H1 (cell line): ENCODE results near the gene CDK5. TPM values are rescaled to one million over a fixed set of nuclear protein-coding genes. Genes with fewer than 3 reads are reported as not detected.

ENCODE experiments used
- CTCF ChIA-PET: fragments of 300-600 bp; sonication (Branson Sonifier 250); formaldehyde crosslinking; loops from one replicate; lab custom pipeline; 2021; ENCODE audit not compliant: partially characterized antibody; lab: Charles Lee
- POLR2A ChIA-PET: fragments of 300-600 bp; sonication (Branson Sonifier 250); formaldehyde crosslinking; loops from one replicate; lab custom pipeline; 2021; ENCODE audit warnings: inconsistent platforms; ENCODE audit not compliant: partially characterized antibody; lab: Charles Lee
- DNase-seq, 2 experiments: peaks; one replicate each; pipeline versions ENCODE4 v3.0.0 to v3.0.0-alpha.2; 2010 to 2022; ENCODE audit warnings: low spot score in 2 of 2, low read depth in 1 of 2, mixed read lengths in 1 of 2
- FAIRE-seq: peaks from 2 replicates; lab custom pipeline; 2011; peaks lifted over from hg19 to GRCh38; lab: Jason Lieb, UNC
- H2AFZ ChIP-seq: 2 replicates; pipeline ENCODE4 v1.8.1; 2012; ENCODE audit warnings: low read length, inconsistent platforms
- H2AK5ac ChIP-seq: 2 replicates; pipeline ENCODE4 v1.6.1; 2013; ENCODE audit warnings: low read depth, low read length
- H2BK120ac ChIP-seq: replicated peaks from 2 replicates; pipeline ENCODE3; 2013; ENCODE audit warnings: low read depth, low read length, inconsistent platforms
- H2BK12ac ChIP-seq: 2 replicates; pipeline ENCODE4 v1.6.1; 2013; ENCODE audit warnings: low read depth, low read length
- H2BK15ac ChIP-seq: 2 replicates; pipeline ENCODE4 v1.6.1; 2013; ENCODE audit warnings: low read length
- H2BK20ac ChIP-seq: 2 replicates; pipeline ENCODE4 v1.6.1; 2013; ENCODE audit warnings: low read length
- H2BK5ac ChIP-seq: 2 replicates; pipeline ENCODE4 v1.6.1; 2013; ENCODE audit warnings: low read depth, low read length
- H3K14ac ChIP-seq: 2 replicates; pipeline ENCODE4 v1.6.1; 2013; ENCODE audit warnings: inconsistent platforms; ENCODE audit not compliant: insufficient read length
- H3K18ac ChIP-seq: 2 replicates; pipeline ENCODE4 v1.6.1; 2013; ENCODE audit warnings: low read length; ENCODE audit errors: extremely low read depth
- H3K23ac ChIP-seq: 2 replicates; pipeline ENCODE4 v1.6.1; 2013; ENCODE audit warnings: inconsistent platforms; ENCODE audit not compliant: insufficient read length
- H3K23me2 ChIP-seq: 2 replicates; pipeline ENCODE4 v1.6.1; 2013; ENCODE audit warnings: low read depth, low read length
- H3K27ac ChIP-seq: 2 replicates; pipeline ENCODE4 v1.6.1; 2011; ENCODE audit warnings: low read depth, low read length, inconsistent platforms
- H3K27me3 ChIP-seq, 4 experiments: replicated peaks in 1 of 4; 1 replicate in 1 of 4; 2 replicates in 3 of 4; pipeline versions ENCODE4 v1.6.1 to v1.8.1; 2011 to 2013; ENCODE audit warnings: low read length in 3 of 4, mild to moderate bottlenecking in 3 of 4, inconsistent platforms in 2 of 4, mixed read lengths in 2 of 4, moderate library complexity in 1 of 4; ENCODE audit not compliant: control insufficient read depth in 3 of 4, insufficient read depth in 3 of 4; ENCODE audit errors: extremely low read depth in 1 of 4
- H3K36me3 ChIP-seq, 4 experiments: 2 replicates each; pipeline versions ENCODE4 v1.6.1 to v1.8.1; 2011 to 2013; ENCODE audit warnings: mild to moderate bottlenecking in 4 of 4, low read length in 3 of 4, moderate library complexity in 2 of 4, control low read depth in 1 of 4, inconsistent platforms in 1 of 4; ENCODE audit not compliant: insufficient read depth in 4 of 4, control insufficient read depth in 2 of 4
- H3K4ac ChIP-seq: replicated peaks from 2 replicates; pipeline ENCODE3; 2013; ENCODE audit warnings: low read length, low read depth, mixed read lengths, inconsistent platforms; ENCODE audit not compliant: insufficient read length
- H3K4me1 ChIP-seq, 4 experiments: replicated peaks in 1 of 4; 1 replicate in 1 of 4; 2 replicates in 3 of 4; pipeline versions ENCODE4 v1.6.1 to v1.8.1; 2011 to 2013; ENCODE audit warnings: low read length in 3 of 4, inconsistent platforms in 2 of 4, mixed read lengths in 1 of 4; ENCODE audit not compliant: insufficient read depth in 4 of 4, control insufficient read depth in 3 of 4
- H3K4me2 ChIP-seq, 2 experiments: 2 replicates each; pipeline versions ENCODE4 v1.6.1 to v1.8.1; 2011 to 2013; ENCODE audit warnings: low read depth in 2 of 2, low read length in 2 of 2, control low read depth in 1 of 2, inconsistent platforms in 1 of 2, mild to moderate bottlenecking in 1 of 2; ENCODE audit not compliant: insufficient read depth in 1 of 2
- H3K4me3 ChIP-seq, 4 experiments: fragments of 200-600, 300-600 bp in 1 of 4; sonication (generic), shearing (Covaris generic), sonication (Bioruptor Twin) in 1 of 4; 2 replicates each; pipeline versions ENCODE4 v1.5.1 to v1.8.1; 2011 to 2016; ENCODE audit warnings: low read length in 4 of 4, low read depth in 3 of 4, control low read depth in 2 of 4, inconsistent platforms in 2 of 4, mild to moderate bottlenecking in 2 of 4, mixed read lengths in 1 of 4, moderate library complexity in 1 of 4; ENCODE audit not compliant: insufficient read depth in 2 of 4; ENCODE audit errors: extremely low read depth in 1 of 4
- H3K56ac ChIP-seq: replicated peaks from 2 replicates; pipeline ENCODE3; 2013; ENCODE audit warnings: low read depth, mild to moderate bottlenecking, mixed read lengths, low read length, inconsistent platforms; ENCODE audit not compliant: insufficient read length
- H3K79me1 ChIP-seq: 2 replicates; pipeline ENCODE4 v1.6.1; 2013; ENCODE audit warnings: low read depth, low read length, control low read depth
- H3K79me2 ChIP-seq, 2 experiments: 2 replicates each; pipeline versions ENCODE4 v1.6.1 to v1.8.1; 2012 to 2013; ENCODE audit warnings: low read length in 2 of 2, mild to moderate bottlenecking in 2 of 2, inconsistent platforms in 1 of 2; ENCODE audit not compliant: insufficient read depth in 2 of 2, control insufficient read depth in 1 of 2
- H3K9ac ChIP-seq, 4 experiments: replicated peaks in 1 of 4; 1 replicate in 1 of 4; 2 replicates in 3 of 4; pipeline versions ENCODE4 v1.6.1 to v1.8.1; 2011 to 2013; ENCODE audit warnings: low read depth in 3 of 4, low read length in 3 of 4, control low read depth in 2 of 4, mild to moderate bottlenecking in 2 of 4, moderate library complexity in 2 of 4, inconsistent platforms in 1 of 4; ENCODE audit errors: extremely low read depth in 1 of 4
- H3K9me3 ChIP-seq, 2 experiments: 2 replicates each; pipeline versions ENCODE4 v1.6.1 to v1.8.1; 2012 to 2013; ENCODE audit warnings: mild to moderate bottlenecking in 2 of 2, moderate library complexity in 2 of 2, control low read depth in 1 of 2, inconsistent platforms in 1 of 2, low read depth in 1 of 2, low read length in 1 of 2, mixed read lengths in 1 of 2; ENCODE audit not compliant: insufficient read depth in 2 of 2
- H4K20me1 ChIP-seq, 2 experiments: replicated peaks in 1 of 2; 2 replicates each; pipeline versions ENCODE3 to v1.8.1; 2011 to 2013; ENCODE audit warnings: inconsistent platforms in 2 of 2, low read length in 2 of 2, mild to moderate bottlenecking in 1 of 2; ENCODE audit not compliant: insufficient read depth in 2 of 2, control insufficient read depth in 1 of 2
- H4K5ac ChIP-seq: 2 replicates; pipeline ENCODE4 v1.6.1; 2013; ENCODE audit warnings: low read length, low read depth, mixed read lengths, inconsistent platforms; ENCODE audit not compliant: insufficient read length
- H4K8ac ChIP-seq: 2 replicates; pipeline ENCODE4 v1.8.0; 2013; ENCODE audit warnings: mild to moderate bottlenecking, moderate library complexity, low read length, inconsistent platforms; ENCODE audit not compliant: insufficient read depth; ENCODE audit errors: extremely low read depth
- H4K91ac ChIP-seq: replicated peaks from 2 replicates; pipeline ENCODE3; 2013; ENCODE audit warnings: low read length, mixed read lengths, inconsistent platforms; ENCODE audit not compliant: insufficient read length
- ASH2L ChIP-seq: fragments of 200-600, 300-600 bp; sonication (generic); IDR thresholded peaks from one replicate; pipeline ENCODE4 v1.7.1; 2017; ENCODE audit warnings: low read length
- CEBPB ChIP-seq: IDR thresholded peaks from 2 replicates; pipeline ENCODE4 v1.6.1; 2012; ENCODE audit warnings: low read depth, low read length
- CHD1 ChIP-seq: IDR thresholded peaks from 2 replicates; pipeline ENCODE4 v1.6.1; 2012; ENCODE audit warnings: low read depth, low read length, improper control_type of control experiment
- CTBP2 ChIP-seq: IDR thresholded peaks from 2 replicates; pipeline ENCODE4 v1.7.0; 2011; ENCODE audit warnings: borderline replicate concordance, mild to moderate bottlenecking, moderate library complexity, mixed read lengths, low read length; ENCODE audit not compliant: insufficient read depth, insufficient read length
- HDAC2 ChIP-seq, 2 experiments: fragments of 300-600 bp in 1 of 2; sonication (generic) in 1 of 2; IDR thresholded peaks; 2 replicates each; pipeline ENCODE4 v1.6.1; 2011 to 2012; ENCODE audit warnings: low read depth in 2 of 2, low read length in 2 of 2, mild to moderate bottlenecking in 2 of 2, moderate library complexity in 2 of 2, borderline replicate concordance in 1 of 2, inconsistent platforms in 1 of 2
- NANOG ChIP-seq: IDR thresholded peaks from 2 replicates; pipeline ENCODE4 v1.6.1; 2011; ENCODE audit warnings: low read length, low read depth, mild to moderate bottlenecking, inconsistent platforms; ENCODE audit not compliant: insufficient read depth, poor library complexity, severe bottlenecking
- NRF1 ChIP-seq: IDR thresholded peaks from 2 replicates; pipeline ENCODE4 v1.6.1; 2011; ENCODE audit warnings: mild to moderate bottlenecking, low read depth, low read length, improper control_type of control experiment
- PHF8 ChIP-seq: fragments of 200-600 bp; sonication (generic); conservative IDR thresholded peaks from 2 replicates; pipeline ENCODE4 v1.7.1; 2012; ENCODE audit warnings: low read depth, mild to moderate bottlenecking, inconsistent platforms, low read length, moderate library complexity
- RAD21 ChIP-seq, 2 experiments: IDR thresholded peaks in 1 of 2; conservative IDR thresholded peaks in 1 of 2; 2 replicates each; pipeline ENCODE4 v1.6.1; 2011; ENCODE audit warnings: low read depth in 2 of 2, low read length in 2 of 2, improper control_type of control experiment in 1 of 2, inconsistent platforms in 1 of 2, mild to moderate bottlenecking in 1 of 2, moderate library complexity in 1 of 2
- SIRT6 ChIP-seq: IDR thresholded peaks from one replicate; pipeline ENCODE4 v1.7.1; 2012; ENCODE audit warnings: low read length, inconsistent platforms
- SIX5 ChIP-seq: IDR thresholded peaks from 2 replicates; pipeline ENCODE4 v1.6.1; 2011; ENCODE audit warnings: mild to moderate bottlenecking, low read depth, low read length
- SP1 ChIP-seq: IDR thresholded peaks from 2 replicates; pipeline ENCODE4 v1.6.1; 2011; ENCODE audit warnings: low read depth, low read length
- ZNF274 ChIP-seq: IDR thresholded peaks from 2 replicates; pipeline ENCODE4 v1.7.0; 2012; ENCODE audit warnings: low read length, borderline replicate concordance; ENCODE audit errors: extremely low read depth
- WGBS, 2 experiments: shearing (Covaris generic) in 1 of 2; methylation state at CpG; one replicate each; pipeline versions ENCODE4 v1.1.6 to v1.1.7; 2013 to 2015; ENCODE audit warnings: low lambda C conversion rate in 2 of 2, mixed read lengths in 2 of 2, inconsistent platforms in 1 of 2, low coverage in 1 of 2, missing lambda C conversion rate in 1 of 2; ENCODE audit not compliant: insufficient replicate concordance in 2 of 2, insufficient coverage in 1 of 2, insufficient read length in 1 of 2; ENCODE audit errors: extremely low coverage in 1 of 2, missing lambda C conversion rate in 1 of 2; 5-methylcytosine and 5-hydroxymethylcytosine counted together
- polyA plus RNA-seq, 7 experiments: library from polyadenylated mRNA; depleted of rRNA in 3 of 7; stranded (reverse) in 5 of 7; unstranded in 2 of 7; fragments of >200 nt in 5 of 7; fragments of 200-250 nt in 2 of 7; gene quantifications; 1 replicate in 5 of 7; 2 replicates in 1 of 7; 4 replicates in 1 of 7; pipeline versions ENCODE4 v1.2.1 to v1.2.3, GENCODE V29; 2011 to 2013; ENCODE audit warnings: missing spikeins in 2 of 7, mixed read lengths in 2 of 7
- total RNA-seq: library from RNA; stranded (reverse); fragmentation: NEBNext Ultra II Directional; extraction: Animal tissue kit (Norgen Biotek cat#: 25700); gene quantifications from 2 replicates; pipeline ENCODE4 v1.2.1, GENCODE V29; 2021

The CDK5 gene
- total and polyA plus RNA-seq, 2 of the 8 experiments (the other 6 are each of a cell fraction or from before 2014, with no cell fraction given), result 22.8 to 37.2 TPM

- Histone ChIP-seq H4K8ac (no peak overlapping the region; the same call in 1 of the 2 replicates), H2BK5ac (no peak overlapping the region), H3K9ac (no peak overlapping the region), H2BK20ac (no peak overlapping the region), H2AFZ (no peak overlapping the region; the same call in 1 of the 2 replicates), H3K4me1 (peaks cover 3 to 55% (median 30%) of the 10 kb centered on the region in 4 experiments), H3K79me1 (peaks cover 12% of the 10 kb centered on the region), H2BK12ac (peak overlapping the region; percentile 80; the same call in 1 of the 2 replicates), H3K23me2 (peaks cover 38% of the 10 kb centered on the region), H3K56ac (no peak overlapping the region), H3K27me3 (peaks cover 0 to 25% (median 14%) of the 10 kb centered on the region in 4 experiments; a peak in 6 of 7 replicates), H3K18ac (no peak overlapping the region), H3K79me2 (peaks cover 0 to 21% of the 10 kb centered on the region in 2 experiments; a peak in 1 of 4 replicates), H3K14ac (no peak overlapping the region), H3K4me3 (peak overlapping the region; percentile 48 to 85 (median 68)), H3K27ac (no peak overlapping the region), H4K5ac (no peak overlapping the region)
- WGBS, 2 experiments, result 43% methylated on average over 3 of the region's 3 CpGs; no CpG with 5 or more reads in 1 of the 2 experiments
- POLR2A ChIA-PET, result interaction anchor here (1.7 to 2.7 kb wide), 3 partner anchors 20 to 27 kb away, joined by 3 to 13 read pairs (median 5); no protein-coding TSS in a partner anchor
- CTCF ChIA-PET, result interaction anchor here (1.3 to 15.1 kb wide), 3 partner anchors 18 to 65 kb away, joined by 3 to 448 read pairs (median 17); no protein-coding TSS in a partner anchor
- DNase-seq, result no peak
- TF ChIP-seq NANOG, result no peak
- no peak for TF ChIP-seq HDAC2 (IDR thresholded peaks at IDR 0.05; ENCODE audit: borderline replicate concordance in 1 of 2, low read depth in 2 of 2, low read length in 2 of 2)
- TF ChIP-seq NRF1, result no peak
- TF ChIP-seq ASH2L, result no peak
- no peak for TF ChIP-seq RAD21 (IDR thresholded peaks at IDR 0.05 in 1 of 2, conservative IDR thresholded peaks at IDR 0.05 in 1 of 2; ENCODE audit: low read depth in 2 of 2, low read length in 2 of 2)
- no peak for TF ChIP-seq CTBP2
- no peak for TF ChIP-seq SIRT6
- no peak for TF ChIP-seq CHD1
- TF ChIP-seq ZNF274, result no peak
- TF ChIP-seq PHF8, result no peak
- TF ChIP-seq CEBPB, result no peak
- no peak for TF ChIP-seq SP1
- no peak for TF ChIP-seq SIX5
- TF ChIP-seq, all 59 proteins: peak for 0
- Histone ChIP-seq H3K23ac (no peak overlapping the region), H4K91ac (no peak overlapping the region), H4K20me1 (peaks cover 17 to 20% of the 10 kb centered on the region in 2 experiments), H3K4ac (peak overlapping the region; percentile 53), H3K36me3 (no peaks in the 10 kb centered on the region), H3K4me2 (peak overlapping the region; percentile 90 to 95), H2BK15ac (no peak overlapping the region; the same call in 1 of the 2 replicates), H3K9me3 (no peaks in the 10 kb centered on the region), H2AK5ac (no peak overlapping the region), H2BK120ac (no peak overlapping the region)
- FAIRE-seq, result no peak
These were observed 26.1 kb upstream of the CDK5 start for GRCh38 chr7:151083824-151084160.
